Left colon (tissue), 2 donors: ENCODE measurements around the gene TENM4. TPM values are rescaled to one million over a fixed set of nuclear protein-coding genes. Genes with fewer than 3 reads are reported as not detected.

Experiments
- ATAC-seq: fragments of 200-7000 bp; cut with Tn5 transposase; one replicate; pipeline ENCODE4 v1.9.1; 2020; ENCODE audit warnings: mild to moderate bottlenecking, moderate library complexity
- DNase-seq, 2 donors: peaks; one replicate each; pipeline ENCODE4 v3.0.0-alpha.2; 2020
- intact Hi-C, 2 donors: fragments of 100-400 bp; cut with DNase I in 1 of 2; cut with micrococcal nuclease in 1 of 2; formaldehyde crosslinking; loops; one replicate each; pipeline versions ENCODE4 v1.11.2 to v1.14.0; 2022; cut with DNase I, micrococcal nuclease
- total RNA-seq, 2 donors: library from RNA; stranded (reverse); fragmentation: NEBNext Ultra II Directional; extraction: Animal tissue kit (Norgen Biotek cat#: 25700); gene quantifications; one replicate each; pipeline ENCODE4 v1.2.1, GENCODE V29; 2021
- donor health status: DM: no; HTN: no; CAD: no.
- donor health status: DM: yes; HTN: yes; CAD: no.

TENM4 gene
- total RNA-seq, 2 donors from 2014 or later: 0.92 to 1.7 TPM

DNA sequence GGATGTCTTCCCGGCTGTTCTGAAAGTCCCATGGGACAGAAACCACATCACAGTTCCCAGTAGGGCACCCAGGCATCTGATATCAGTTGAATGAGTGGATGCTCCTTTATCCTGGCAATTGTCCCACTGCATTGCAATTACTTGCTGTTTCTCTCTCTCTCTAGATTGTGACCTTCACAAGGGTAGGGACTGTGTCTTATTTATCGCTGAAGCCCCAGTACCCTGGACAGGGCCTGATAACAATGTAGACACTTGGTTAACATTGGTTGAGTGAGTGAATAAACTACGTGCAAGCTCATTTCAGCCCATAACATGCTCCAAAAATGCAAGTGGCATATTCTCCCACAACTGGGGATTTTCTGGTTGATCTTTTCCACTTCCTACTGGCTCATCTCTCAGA lies 672.5 kb downstream of the TENM4 start:
- intact Hi-C loops: no loop called here
- ATAC-seq (no peak), DNase-seq (no peak)

DNA sequence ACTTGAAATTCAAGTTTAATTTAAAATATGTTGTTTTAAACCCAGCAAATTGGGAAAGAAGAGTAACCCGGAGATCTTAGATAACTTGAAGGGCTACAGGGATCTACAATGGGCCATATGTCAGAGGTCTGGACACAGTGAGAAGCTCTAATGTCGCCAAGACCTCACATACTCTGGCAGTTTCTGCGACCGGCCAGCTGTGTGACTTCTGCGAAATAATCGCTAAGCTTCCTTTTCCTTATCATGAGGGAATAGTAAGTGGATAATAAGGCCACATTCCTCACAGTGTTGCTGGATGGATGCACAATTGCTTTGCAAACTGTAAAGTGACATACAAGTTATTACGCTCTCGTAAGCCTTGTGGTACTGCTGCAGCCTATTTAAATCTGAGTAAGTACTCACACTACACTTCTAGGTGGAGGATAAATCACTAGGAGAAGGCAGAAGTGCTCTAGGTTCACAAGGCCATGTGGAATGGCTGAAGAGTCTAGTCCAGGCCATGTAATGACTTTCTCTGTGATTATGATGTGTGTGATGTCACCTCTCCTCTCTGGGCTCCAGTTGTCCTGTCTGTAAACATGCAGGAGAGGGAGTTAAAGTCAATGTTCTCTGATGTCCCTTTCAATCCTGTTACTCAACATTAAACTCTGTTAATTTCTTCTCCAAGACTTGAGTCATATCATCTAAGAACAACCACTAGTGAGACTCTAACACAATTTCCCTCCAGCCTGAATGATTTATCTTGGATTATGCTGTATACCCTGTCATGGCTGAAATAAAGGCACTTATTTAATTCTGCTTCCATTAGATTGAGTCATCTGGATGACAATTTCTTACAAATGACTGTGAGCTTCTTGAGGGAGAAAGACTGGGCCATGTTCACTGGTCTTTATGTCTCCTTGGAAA lies 673.5 kb downstream of the TENM4 start:
- ATAC-seq: no peak
- DNase-seq: no peak
- intact Hi-C loops: no loop called here

DNA sequence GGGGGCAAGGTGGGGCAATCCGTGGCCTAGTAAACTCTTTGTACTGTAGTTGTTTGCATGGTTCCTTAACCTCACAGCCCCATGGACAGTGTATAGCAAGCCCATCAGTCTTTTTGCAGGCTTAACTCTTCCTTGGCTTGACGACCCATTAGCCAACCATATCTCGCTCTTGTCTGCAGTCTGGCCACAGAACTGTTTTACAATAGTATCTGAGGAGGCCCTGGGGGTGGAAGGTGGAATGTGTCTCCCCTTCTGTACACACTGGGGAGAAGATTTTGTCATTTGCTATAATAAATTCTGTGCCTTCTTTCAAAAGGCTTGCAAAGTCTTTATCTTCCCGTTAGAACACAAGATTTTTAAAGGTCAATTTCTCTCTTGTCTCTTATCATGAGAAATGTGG lies 675.9 kb downstream of the TENM4 start:
- intact Hi-C loops: no loop called here
- ATAC-seq (no peak), DNase-seq (no peak)

DNA sequence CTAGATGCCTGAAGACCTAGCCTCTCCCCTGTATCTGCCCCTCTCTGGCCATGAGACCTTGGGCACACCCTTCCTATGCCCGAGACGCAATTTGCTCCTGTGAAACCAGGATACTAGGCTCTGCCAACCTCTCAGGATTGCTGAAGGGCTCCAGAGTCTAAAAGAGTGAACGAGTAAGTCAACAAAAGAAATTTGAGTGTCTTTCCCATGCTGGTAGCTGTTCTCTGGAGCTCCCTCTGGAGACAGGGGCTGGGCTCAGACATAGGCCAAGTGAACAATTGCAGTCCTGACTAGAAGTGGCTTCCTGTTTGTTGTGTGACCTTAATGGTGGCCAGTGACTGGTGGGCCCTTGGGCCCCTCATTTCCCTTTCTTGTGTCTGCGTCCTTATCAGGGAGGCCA lies 677.2 kb downstream of the TENM4 start:
- intact Hi-C loops: no loop called here
- DNase-seq (no peak), ATAC-seq (no peak)

DNA sequence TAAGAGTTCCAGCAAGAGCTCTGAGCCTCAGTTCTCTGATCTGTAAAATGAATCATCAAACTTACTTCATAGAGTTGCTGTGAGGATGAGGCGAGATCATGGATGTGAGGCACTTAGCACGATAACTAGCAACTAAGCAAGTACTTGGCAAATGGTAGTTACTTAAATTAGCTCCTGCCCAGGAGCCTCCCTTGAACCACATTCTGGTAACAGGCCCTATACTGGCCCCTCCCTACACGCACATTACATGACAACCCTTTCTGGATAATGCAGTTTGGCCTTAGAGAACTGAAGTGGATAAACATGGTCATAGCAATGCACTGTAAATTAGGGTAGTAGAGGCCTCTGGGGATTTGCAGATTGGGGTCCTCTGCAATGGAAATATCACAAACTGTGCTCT lies 678.7 kb downstream of the TENM4 start:
- intact Hi-C loops: no loop called here
- DNase-seq (no peak), ATAC-seq (no peak)

DNA sequence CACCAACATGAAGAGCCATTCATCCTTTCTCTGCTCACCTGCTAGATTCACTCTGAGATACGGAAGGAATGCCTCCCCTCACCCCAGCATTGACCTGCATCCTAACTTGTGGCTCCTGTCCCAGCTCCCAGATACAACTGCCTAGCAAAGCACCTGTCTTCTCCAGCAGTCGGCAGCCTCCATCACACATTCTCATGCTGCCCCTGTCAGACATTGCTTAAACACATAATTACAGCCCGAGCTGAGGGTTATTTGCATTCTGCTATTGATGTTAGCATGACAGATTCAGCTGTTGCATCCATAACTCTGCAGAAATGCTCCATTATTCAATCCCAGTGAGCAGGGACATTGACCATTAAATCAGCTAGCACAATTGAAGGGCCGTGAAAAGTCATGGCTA lies 681.8 kb downstream of the TENM4 start:
- ATAC-seq: no peak
- no peak for DNase-seq
- intact Hi-C loops: no loop called here

DNA sequence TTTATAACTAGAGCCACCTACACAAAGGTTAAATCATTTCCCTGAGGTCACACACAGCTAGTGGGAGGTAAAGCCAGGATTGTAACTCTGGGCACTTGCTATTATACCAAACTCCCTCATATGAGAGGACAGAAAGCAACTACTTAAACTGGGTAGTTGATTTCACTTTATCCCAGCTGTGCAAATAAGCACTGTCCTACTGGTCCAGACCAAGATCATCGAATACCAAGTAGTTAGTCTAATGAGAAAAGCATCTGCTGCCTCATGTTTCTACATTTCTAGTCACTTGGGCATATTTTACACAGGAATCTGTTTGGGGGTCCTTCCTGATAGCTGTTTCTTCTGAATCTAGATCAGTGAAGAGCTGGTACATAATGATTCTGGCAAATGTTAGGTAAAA lies 687.5 kb downstream of the TENM4 start:
- ATAC-seq (no peak), DNase-seq (no peak)
- intact Hi-C loops: no loop called here

DNA sequence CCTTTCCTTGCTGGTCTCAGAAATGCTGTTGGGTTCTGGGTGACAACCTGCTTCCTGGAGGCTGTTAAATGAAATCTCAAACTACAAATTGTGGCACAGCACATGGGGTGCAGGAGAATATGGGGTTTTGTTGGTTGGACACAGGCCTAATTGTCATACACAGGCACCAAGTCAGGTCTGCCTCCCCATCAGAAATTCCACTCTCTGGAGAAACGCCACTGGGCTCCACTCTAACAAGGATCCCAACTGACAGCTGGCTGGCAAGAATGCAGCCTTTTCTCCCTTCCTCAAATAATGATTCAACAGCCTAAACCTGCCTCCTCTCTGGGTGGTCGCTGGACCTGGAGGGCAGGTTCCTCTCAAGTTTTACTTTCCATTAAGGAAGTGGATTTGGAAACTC lies 688.3 kb downstream of the TENM4 start:
- intact Hi-C loops: no loop called here
- DNase-seq: no peak
- ATAC-seq: no peak

DNA sequence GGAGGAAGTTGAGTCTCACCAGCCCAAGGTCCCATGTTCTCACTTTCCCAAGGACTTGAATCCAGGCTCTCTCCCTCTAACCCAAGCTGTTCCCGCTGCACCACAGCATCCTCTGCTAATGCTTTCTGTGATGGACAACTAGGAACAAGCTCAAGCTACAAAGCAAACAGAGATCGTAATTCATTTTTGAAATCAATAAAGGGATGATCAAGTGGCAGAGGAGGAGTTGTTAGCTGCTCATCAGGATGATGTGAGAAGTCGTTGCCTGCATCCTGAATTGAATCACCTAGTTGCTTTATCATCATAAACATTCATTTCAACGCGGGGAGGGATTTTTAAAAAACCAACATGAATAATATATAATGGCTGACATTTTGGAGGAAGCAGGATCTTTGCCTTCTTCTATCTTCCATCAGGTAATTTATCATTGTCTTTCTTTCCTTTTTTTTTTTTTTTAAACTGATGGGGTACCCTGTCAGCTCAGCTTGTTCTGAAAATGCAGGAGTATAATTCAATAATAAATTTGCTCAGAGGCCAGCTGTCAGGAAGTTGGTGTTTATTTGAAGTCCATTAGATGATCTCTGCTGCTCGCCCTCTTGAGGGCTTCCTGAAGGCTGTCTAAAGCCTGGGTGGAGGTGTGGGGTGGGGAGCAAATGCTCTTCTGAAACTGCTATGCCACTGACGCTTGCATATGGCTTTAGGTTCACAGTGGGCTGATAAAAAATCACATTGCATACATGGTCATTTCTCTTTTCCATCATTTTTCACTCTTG lies 691.7 kb downstream of the TENM4 start:
- intact Hi-C loops: no loop called here
- ATAC-seq: no peak
- no peak for DNase-seq

DNA sequence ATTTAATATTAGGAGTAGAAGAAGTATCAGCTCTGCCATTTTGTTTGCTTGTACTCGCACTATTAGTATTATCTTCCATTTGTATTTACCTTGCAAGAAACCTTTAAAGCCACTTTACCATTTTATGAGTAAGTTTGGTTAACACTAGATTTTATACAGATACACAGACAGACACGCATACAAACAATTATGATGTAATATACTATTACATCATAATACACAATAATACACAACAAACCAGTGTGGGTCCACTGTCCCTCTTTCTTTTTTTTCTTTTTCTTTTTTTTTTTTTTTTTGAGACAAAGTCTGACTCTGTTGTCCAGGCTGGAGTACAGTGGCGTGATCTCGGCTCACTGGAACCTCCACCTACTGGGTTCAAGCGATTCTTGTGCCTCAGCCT lies 695.9 kb downstream of the TENM4 start:
- intact Hi-C loops: no loop called here
- ATAC-seq: no peak

DNA sequence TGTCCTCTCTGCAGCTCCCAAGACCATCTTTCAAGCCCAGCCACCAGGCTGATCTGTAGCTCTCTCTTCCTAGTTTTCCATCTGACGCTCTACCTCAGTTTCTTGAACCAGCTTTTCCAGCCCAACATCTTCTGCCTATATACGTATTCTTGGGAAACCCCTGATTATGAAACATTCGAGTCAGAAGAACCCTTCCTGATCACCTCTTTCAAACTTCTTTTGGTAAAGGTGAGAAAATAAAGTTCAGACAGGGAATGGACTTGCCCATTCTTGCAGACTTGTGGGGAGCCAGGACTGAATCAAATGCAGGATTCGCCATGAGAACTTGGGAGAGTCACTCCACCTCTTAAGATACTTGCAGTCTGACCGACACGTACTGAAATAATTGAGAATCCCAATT lies 696.6 kb downstream of the TENM4 start:
- ATAC-seq: no peak

More for the DNA sequence above, 695.9 kb downstream of the TENM4 start:
- DNase-seq: no peak

DNA sequence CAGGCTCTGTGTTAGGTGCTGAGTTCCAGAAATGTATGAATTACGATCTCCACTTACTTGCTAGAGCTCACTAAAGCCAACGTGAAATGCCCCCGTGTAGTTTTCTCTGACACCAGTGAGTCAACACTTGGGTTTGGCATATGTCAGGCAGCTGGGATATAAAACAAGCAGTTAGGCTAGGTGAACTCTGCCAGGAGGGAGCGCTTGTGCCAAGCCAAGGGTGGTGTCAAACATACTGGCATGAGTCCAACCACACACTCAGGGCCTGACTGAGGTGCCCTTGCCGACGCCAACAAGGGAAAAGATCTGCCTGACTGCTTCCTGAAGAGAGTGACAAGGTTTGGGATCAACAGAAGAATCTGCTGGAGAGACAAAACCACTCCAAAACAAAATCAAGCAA lies 698.4 kb downstream of the TENM4 start:
- intact Hi-C loops: no loop called here
- DNase-seq (peak; percentile 84 to 88), ATAC-seq (peak; percentile 95)

More for the DNA sequence above, 696.6 kb downstream of the TENM4 start:
- DNase-seq: no peak
- intact Hi-C loops: no loop called here

DNA sequence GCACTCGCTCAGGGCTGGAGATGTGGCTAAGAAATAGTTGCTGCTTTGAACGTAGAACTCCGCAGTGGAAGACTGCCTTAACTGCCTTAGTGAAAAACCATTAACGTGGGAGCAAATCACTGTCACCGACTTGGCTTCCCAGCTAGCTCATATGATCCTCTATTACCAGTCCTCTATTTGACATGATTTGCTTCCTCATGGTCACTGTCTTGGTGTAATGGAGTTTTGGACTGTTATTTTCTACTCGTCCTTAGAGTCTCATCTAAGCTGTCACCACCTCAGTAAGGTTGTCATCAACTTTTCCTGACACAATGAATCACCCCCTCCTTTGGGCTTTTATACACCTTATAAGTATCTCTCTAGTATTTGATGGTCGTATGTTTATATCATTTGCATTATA lies 699.1 kb downstream of the TENM4 start:
- intact Hi-C loops: no loop called here
- no peak for DNase-seq
- no peak for ATAC-seq

DNA sequence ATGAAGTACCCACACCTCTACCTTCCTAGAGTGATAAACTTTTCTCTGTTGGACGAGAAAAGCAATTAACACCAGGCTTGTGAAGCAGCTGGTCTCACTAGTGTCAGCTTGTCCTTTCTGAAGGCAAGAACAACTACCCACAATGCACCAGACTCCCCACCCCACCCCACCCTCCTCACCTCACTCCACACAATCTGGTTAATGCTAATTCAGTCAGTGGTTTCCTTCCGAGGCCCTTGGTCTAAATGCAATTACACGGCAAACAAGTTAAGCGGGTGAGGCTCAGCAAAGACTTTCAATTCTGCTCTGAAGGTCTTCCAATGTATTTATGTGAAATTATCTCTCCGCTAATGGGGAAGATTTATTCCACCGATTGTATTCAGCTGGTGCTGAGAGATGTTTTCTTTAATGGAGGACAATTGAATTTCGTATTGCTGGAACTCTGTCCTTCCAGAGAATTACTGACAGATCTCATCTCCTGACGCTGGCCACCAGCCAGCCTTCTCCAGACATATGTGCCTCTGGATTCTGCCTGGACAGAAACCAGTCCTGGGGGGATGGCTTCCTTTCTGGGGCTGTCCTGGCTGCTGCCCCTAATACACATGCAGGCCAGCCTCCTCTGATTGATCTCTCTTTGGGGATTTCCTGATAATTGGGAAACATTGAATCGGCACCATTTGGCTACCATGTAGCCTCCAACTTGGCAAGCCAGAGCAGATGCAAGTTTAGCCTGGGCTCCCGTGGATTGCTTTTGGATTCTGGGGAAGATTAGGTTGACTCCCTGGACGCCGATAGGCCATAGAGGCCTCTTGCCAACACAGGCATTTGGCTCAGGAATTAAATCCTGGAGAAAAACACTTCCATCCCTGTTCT lies 700.4 kb downstream of the TENM4 start:
- ATAC-seq (peak; percentile 79), DNase-seq (peak; percentile 30 to 32)
- intact Hi-C loops: no loop called here

DNA sequence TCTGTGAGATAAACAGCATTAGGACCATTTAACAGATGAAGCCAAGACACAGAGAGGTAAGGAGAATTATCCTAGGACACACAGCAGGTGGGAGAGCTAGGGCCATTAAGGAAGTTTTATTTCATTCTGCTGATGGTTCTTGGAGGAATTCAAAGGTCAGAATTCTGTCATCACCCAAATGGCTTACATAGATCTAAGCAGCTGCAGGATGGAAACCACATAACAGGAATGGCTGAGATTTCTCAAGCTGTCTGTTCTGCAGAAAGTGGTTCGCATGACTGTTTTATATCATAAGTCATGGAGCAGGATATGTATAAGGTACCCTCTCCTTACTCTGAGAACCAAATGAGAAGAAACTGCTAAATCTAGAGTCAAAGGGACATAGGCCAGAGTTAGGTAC lies 702.9 kb downstream of the TENM4 start:
- no peak for ATAC-seq
- no peak for DNase-seq
- intact Hi-C loops: no loop called here

DNA sequence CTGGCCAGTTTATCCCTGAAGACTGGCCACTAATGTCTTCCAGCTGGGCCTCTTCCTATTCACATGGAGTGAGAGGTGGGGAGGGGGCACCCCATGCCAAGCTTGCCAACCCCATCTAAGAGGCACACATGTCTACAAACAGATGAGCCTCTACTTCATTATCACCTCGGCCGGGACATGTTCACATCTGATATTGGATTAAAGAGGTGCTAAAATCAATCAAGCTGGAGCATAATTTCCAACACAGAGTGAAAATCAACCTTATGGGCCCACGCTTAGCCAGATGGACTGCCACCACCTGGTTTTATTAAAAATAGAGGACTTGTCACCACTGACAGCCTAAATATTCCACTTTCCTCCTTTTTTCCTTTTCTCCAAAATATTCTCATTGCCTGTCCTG lies 703.5 kb downstream of the TENM4 start:
- intact Hi-C loops: no loop called here
- DNase-seq (no peak), ATAC-seq (no peak)

DNA sequence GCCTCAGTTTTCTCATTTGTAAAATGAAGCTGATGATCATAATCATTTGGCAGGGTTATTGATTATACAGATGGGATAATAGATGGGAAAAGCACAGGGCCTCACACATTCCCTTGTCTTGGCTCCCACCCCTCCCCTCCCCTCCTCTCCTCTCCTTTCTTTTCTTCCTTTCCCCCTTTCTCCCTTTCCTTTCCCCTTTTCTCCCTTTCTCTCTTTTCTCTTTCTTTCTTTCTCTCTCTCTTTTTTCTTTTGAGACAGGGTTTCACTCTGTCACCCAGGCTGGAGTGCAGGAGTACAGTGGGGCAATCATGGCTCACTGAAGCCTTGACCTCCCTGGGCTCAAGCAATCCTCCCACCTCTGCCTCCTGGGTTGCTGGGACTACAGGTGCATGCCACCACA lies 705.1 kb downstream of the TENM4 start:
- no peak for ATAC-seq
- intact Hi-C loops: no loop called here
- DNase-seq: no peak

DNA sequence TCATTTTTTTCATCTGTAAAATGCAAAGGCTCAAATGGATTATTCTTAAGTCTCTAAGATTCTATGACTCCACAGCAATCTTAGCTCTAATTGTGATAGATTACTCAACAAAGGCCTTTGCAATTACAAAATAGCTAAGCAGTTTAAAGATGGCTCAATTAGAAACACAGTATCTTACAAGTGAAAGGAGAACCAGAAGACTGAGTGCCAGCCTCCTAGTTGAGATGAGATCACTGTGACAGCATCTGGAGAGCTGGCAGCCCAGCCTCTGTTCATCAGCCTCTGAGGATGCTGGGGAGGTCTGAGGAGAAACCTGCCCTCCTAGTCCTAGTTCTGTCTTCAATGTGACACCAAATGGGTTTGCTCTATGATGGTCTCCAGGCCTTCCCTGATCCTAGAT lies 707.8 kb downstream of the TENM4 start:
- no peak for DNase-seq
- no peak for ATAC-seq
- intact Hi-C loops: no loop called here

DNA sequence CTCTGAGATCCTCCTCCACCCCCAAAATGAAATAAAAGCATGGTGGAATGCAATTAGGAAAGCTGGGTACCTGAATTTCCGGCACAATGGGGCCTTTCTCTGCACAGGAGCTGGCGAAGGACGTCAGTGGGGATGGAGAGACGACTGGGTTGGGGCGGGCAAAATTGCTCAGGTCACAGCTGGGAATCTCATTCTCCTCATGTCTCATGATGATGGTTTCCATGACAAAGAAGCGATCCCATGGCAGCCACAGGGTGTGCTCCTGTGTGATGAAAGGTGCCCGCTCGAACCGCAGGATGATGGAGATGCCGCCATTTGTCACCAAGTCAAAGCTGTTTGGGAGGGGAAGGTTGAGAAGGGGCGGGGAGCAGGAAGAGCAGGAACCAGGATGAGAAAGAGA lies 708.6 kb downstream of the TENM4 start:
- intact Hi-C loops: no loop called here
- ATAC-seq (no peak), DNase-seq (no peak)
